Measurements from ENCODE around the gene CELA2A.
"Not testable (repeated sequence)": the region's sequence is repeated elsewhere in the genome, so short reads cannot be mapped to it uniquely, and the experiment has no call there.

Gene CELA2A

GRCh38 chr1:15469821-15470448 is 13.4 kb downstream of the CELA2A start:
- not testable (repeated sequence) for DNase-seq (ENCODE audit: low read depth)

DNA sequence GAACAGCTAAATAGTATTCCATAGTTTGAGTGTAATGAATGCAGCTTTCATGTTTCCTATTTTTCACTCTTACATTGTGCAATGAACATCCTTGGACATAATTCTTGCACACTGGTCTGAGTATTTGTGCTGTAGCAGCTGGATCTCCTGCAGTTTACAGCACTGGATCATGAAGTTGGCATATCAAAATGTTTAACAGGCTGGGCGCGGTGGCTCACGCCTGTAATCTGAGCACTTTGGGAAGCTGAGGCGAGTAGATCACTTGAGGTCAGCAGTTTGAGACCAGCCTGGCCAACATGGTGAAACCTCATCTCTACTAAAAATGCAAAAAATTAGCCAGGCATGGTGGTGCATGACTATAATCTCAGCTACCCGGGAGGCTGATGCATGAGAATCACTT is 14.5 kb downstream of the CELA2A start:
- not testable (repeated sequence) for DNase-seq (ENCODE audit: low read depth)

GRCh38 chr1:15471723-15472122 is 15.2 kb downstream of the CELA2A start:
- not testable (repeated sequence) for DNase-seq (ENCODE audit: low read depth)

DNA sequence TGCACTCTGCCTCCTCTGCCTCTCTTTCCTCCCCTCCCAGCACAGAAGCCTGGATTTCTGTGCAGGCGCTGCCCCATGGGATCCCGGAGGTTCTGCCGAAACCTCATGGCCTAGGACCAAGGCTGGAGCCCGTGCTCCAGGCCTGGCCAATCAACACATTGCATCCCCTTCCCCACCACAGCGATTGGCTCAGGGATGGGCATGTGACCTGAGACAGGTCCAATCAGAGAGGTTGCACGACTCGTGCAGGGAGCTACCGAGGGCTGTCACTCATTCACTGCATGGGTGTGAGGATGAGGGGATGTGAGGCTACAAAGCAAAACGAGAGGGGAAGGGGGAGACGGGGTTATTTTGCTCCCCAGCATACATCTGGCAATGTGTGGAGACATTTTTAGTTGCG is 16.1 kb downstream of the CELA2A start:
- DNase-seq (ENCODE audit: low read depth): no peak

DNA sequence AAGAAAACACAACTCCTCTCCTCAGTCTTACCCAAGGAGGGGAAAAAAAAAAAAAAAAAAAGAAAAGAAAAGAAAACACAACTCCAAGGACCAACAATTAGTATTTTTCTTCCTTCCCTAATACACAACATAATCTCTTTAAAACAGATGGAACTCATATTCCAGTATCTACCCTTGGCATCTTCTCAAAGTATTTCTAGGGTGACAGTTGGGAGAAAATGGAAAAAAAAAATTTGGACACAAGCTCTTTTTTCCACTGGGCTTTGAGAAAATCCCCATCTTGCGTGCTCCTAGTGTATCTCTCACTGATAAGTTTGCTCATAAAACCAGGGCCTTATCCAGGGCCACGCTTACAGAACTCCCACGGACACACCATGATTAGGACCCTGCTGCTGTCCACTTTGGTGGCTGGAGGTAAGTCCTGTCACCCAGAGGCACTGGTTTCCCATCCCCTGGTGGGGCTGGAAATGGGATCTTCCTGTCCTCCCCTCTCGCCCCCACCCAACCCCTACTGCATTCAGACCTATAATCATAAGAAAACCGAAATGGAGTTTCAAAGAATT is 19.3 kb downstream of the CELA2A start, which contains the start of gene CELA2B:
Gene CELA2B, plus strand, starts transcription at position 353 of the 563 bp plus-strand sequence. Its CDS starts 22 bp downstream, at position 375.
- no peak for DNase-seq (ENCODE audit: low read depth)

- DNase-seq (ENCODE audit: low read depth): no peak
Observed at GRCh38 chr1:15476927-15477326, 20.4 kb downstream of the CELA2A start.

DNA sequence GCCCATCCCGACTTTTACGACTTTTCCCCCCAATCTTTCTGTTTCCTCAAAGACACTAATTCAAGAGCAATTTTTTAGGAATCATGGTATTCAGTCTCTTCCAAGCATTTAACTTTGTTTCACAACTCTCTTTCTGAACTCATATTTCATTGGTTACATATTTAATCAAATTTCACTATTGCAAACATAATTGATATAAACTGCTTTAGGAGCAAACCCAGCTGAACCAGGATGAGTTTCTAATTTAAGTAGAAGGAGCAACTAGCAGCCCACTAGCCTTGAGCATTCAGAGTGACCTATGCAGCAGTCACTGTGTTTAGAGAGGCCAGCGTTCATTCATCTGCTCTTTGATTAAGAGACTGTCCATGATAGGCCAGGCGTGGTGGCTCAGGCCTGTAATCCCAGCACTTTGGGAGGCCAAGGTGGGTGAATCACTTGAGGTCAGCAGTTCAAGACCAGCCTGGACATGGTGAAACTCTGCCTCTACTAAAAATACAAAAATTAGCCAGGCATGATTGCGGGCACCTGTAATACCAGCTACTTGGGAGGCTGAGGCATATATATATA is 21.2 kb downstream of the CELA2A start:
- no peak for DNase-seq (ENCODE audit: low read depth)

GRCh38 chr1:15479654-15480347 is 23.3 kb downstream of the CELA2A start:
- DNase-seq (ENCODE audit: low read depth): no peak

DNA sequence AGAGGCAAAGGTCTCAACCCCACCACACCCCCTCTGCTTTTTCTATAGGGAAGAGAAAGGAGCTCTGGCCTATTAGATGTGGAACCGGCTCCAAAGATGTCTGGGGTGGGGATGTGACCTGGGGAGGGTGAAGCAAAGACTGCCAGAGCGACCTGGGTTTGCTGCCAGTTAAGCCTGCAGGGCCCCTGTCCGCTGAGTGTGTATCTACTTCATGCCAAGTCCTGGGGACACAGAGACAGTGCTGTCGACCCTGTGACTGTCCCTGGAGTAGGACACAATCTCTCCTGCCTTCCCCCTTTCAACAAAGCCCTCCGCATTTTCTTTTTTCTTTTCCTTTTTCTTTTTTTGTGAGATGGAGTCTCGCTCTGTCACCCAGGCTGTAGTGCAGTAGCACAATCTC is 25.9 kb downstream of the CELA2A start:
- not testable (repeated sequence) for DNase-seq (ENCODE audit: low read depth)

DNA sequence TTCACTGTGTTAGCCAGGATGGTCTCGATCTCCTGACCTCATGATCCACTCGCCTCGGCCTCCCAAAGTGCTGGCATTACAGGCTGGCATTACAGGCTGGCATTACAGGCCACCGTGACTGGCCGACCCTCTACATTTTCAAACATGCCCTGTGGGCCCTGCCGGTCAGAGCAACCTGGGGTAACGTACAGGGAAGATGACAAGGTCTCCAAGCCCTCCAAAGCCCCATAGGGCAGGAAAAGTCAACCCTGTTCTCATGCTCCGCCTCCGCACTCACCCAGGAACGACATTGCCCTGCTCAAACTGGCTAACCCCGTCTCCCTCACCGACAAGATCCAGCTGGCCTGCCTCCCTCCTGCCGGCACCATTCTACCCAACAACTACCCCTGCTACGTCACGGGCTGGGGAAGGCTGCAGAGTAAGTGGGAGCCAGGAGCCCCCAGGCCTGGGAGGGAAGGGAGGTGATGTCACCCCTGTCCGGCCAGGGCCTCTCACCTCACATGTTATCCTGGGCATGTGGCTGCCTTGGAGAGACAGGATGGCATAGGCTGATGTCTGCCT is 26.5 kb downstream of the CELA2A start:
- DNase-seq (ENCODE audit: low read depth): not testable (repeated sequence)

GRCh38 chr1:15483971-15484370 is 27.4 kb downstream of the CELA2A start:
- DNase-seq (ENCODE audit: low read depth): no peak

DNA sequence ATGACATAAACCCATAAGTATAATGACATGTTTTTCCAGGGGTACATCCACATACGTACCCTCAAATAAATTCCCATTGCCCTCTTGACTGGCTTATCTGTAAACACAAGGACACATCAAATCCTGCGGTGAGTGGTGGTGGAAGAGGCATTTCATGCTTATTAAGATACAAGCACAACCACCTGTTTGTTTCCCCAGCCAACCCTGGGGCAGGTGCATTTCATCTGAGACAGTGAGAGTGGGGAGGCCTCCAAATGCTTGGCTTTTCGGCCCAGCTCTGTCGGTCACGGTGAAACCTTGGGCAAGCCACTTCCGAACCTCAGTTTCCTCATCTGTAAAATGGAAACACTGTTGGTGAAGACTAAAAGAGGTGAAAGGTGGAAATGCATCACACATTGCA is 27.9 kb downstream of the CELA2A start:
- DNase-seq (ENCODE audit: low read depth): not testable (repeated sequence)

- no peak for DNase-seq (ENCODE audit: low read depth)
Observed at GRCh38 chr1:15485636-15486035, 29.1 kb downstream of the CELA2A start.

DNA sequence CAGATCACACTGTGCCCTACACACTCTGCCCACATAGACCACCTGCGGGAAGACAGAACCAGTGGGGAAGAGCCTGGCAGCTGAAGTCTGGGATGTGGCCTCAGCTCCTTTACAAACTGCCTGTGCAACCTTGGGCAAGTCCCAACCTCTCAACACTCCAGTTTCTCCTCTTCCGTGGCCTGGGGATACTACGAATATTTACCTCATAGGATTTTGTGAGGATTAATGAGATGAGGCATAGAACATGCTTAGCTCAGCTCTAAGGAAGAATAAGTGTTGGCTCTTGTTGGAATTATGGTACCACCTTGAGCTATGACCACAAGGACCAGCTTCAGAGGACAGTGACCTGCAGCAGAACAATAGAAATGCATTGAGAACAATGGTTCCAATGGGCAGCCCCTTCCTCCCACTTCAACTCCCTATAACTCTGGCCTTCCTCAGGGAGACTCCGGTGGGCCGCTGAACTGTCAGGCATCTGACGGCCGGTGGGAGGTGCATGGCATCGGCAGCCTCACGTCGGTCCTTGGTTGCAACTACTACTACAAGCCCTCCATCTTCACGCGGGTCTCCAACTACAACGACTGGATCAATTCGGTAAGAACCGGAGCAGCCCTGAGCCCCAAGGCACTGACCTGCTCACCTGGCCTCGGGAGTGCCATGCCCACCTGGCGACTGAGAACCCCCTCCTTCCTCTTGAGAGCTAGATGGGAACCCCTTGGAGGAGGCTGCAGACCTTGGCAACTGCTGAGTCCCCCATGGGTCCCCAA is 30.5 kb downstream of the CELA2A start:
- DNase-seq (ENCODE audit: low read depth): not testable (repeated sequence)

DNA sequence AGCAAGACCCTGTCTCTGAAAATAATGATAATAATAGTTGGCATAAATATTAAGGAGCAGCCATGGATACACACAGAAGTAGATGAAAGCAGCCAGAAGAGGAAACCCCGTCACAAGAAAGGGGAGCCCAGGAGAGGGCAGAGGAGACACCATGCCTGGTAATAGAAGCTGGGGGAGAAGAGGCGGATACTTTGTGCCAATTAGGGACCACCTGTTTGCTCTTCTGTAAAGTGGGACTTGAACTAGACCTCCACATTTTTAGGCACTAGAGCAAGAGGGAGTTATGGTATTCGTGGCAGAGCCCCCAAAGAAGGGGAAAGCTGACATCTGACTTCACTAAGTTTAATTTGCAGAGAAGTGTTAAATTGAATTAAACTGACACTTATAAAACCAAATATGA is 31.8 kb downstream of the CELA2A start:
- DNase-seq (ENCODE audit: low read depth): no peak

- no peak for DNase-seq (ENCODE audit: low read depth)
Observed at GRCh38 chr1:15489052-15489736, 32.7 kb downstream of the CELA2A start.

DNA sequence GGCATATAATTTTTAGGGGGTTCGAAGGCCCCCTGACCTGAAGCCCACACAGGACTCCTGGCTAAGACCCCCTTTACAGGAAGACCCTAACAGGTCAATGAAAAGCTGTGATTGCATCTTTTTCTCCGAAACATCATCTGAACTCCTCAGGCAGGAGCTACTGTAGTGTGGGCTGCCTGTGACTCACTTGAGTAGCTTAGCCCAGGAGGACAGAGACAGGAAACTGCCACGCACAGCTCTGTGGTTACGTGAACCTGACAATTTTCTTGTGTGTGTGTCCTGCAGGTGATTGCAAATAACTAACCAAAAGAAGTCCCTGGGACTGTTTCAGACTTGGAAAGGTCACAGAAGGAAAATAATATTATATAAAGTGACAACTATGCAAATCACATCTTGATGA is 34.5 kb downstream of the CELA2A start:
- DNase-seq (ENCODE audit: low read depth): not testable (repeated sequence)

DNA sequence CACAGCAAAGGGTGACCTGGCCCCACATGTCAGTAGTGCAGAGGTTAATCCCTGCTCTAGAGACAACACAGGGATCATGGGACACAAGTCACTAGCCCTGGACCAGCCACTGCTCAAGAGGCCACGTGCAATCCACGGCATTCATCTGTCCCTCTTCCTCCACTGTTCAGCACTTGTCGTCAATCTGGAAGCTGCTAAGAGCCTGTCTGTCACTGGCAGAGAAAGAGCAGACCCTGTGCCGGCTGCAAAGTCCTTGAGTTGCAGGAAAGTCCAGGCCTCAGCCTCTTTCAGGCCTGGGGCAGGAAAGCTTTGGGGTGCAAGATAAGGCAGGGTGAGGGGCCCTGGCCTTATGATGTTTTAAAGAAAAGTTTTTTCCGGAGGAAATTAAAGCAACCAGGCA is 36.1 kb downstream of the CELA2A start:
- DNase-seq (ENCODE audit: low read depth): no peak

DNA sequence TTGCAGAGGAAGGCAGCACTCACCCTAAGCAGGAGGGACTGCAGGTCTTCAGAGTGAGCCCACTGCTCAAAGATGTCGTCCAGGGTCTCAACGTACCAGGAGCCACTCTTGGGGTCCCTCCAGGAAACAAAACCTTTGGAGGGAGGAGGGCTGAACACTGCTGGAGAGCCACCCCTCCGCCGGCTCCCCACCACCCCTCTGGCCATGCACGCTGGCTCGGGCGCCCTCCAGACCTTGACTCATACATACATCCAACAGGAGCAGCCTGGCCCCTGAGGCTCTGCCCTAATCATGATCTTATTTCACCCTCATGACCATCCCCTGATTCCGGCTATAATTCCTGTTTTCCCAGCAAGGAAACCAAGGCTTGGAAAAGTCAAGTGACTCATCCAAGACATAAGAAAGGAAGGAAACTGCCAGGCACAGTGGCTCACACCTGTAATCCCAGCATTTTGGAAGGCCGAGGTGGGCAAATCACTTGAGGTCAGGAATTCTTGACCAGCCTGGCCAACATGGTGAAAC is 37.4 kb downstream of the CELA2A start:
- DNase-seq (ENCODE audit: low read depth): no peak

GRCh38 chr1:15500184-15501178 is 43.9 kb downstream of the CELA2A start:
- no peak for DNase-seq (ENCODE audit: low read depth)
